ENCODE data around the gene AKR7A3. TPM values are rescaled to one million over a fixed set of nuclear protein-coding genes. Genes with fewer than 3 reads are reported as not detected.
A peak's percentile ranks its signal among the peaks of the same experiment; 100 is the strongest.
"Not testable (repeated sequence)": the region's sequence is repeated elsewhere in the genome, so short reads cannot be mapped to it uniquely, and the experiment has no call there.

The AKR7A3 gene
- polyA plus RNA-seq (2011; rRNA removed): 0.16 and 0.37 TPM in 2 replicates
- polyA minus RNA-seq (2011; rRNA and poly(A)+ RNA removed): 0.31 TPM in 1 of 2 replicates, not detected in the other

- H3K36me3 ChIP-seq (ENCODE audit: control insufficient read depth, insufficient read depth, low read length); DNase-seq (ENCODE audit: low read depth); CTCF ChIA-PET; H3K27me3 ChIP-seq (ENCODE audit: control insufficient read depth, insufficient read depth, low read length): not testable (repeated sequence)
- peak within 1 kb of the TSS; percentile 42 for H3K4me3 ChIP-seq (ENCODE audit: low read depth, low read length)
- POLR2A ChIA-PET: interaction anchor here (0.6 kb wide), 1 partner anchor 197 kb away, joined by 3 read pairs; the partner anchor contains the start of gene CAPZB
Observed at GRCh38 chr1:19288324-19289241, at the start of gene AKR7A3. Gene AKR7A3 (minus strand): TSS chr1:19288770. CDS start chr1:19288709, 61 bp downstream.

GRCh38 chr1:19338323-19338762 is 49.8 kb upstream of the AKR7A3 start:
- peaks cover 21% of the 10 kb centered on the region for H3K36me3 ChIP-seq (ENCODE audit: control insufficient read depth, insufficient read depth, low read length)
- DNase-seq (ENCODE audit: low read depth): no peak
- ChIA-PET CTCF (interaction anchor here (0.7 to 1.9 kb wide), 2 partner anchors 144 to 313 kb away, joined by 3 to 10 read pairs; no protein-coding TSS in a partner anchor), POLR2A (no interaction called here)
- H3K27me3 ChIP-seq (ENCODE audit: control insufficient read depth, insufficient read depth, low read length): no peaks in the 10 kb centered on the region
- TF ChIP-seq CTCF (IDR thresholded peaks at IDR 0.05; ENCODE audit: insufficient read depth, low read depth, low read length): peak; percentile 53
- no peak overlapping the region for H3K4me3 ChIP-seq (ENCODE audit: low read depth, low read length)

DNA sequence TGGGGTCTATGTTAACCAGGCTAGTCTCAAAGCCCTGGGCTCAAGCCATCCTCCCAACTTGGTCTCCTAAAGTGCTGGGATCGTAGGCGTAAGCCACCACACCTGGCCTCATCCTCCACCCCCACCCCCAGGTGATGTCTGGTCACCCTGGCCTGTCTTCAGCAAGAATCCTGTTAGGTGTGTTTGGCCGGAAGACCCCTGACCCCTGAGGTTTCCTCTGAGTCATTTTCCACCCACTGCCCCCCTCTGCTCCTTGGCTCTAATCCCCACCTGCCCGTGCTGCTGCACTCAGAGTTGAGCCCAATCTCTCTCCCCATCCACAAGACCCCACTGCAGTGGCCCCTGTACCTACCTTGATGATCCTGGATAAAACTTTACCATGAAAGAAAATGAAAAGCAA is 48.7 kb upstream of the AKR7A3 start:
- no peak for DNase-seq (ENCODE audit: low read depth)
- H3K27me3 ChIP-seq (ENCODE audit: control insufficient read depth, insufficient read depth, low read length): no peaks in the 10 kb centered on the region
- H3K36me3 ChIP-seq (ENCODE audit: control insufficient read depth, insufficient read depth, low read length): peaks cover 18% of the 10 kb centered on the region
- no peak for TF ChIP-seq CTCF (IDR thresholded peaks at IDR 0.05; ENCODE audit: insufficient read depth, low read depth, low read length)
- no peak overlapping the region for H3K4me3 ChIP-seq (ENCODE audit: low read depth, low read length)
- ChIA-PET POLR2A (no interaction called here), CTCF (interaction anchor here (1.2 kb wide), 1 partner anchor 325 kb away, joined by 3 read pairs; no protein-coding TSS in a partner anchor)

DNA sequence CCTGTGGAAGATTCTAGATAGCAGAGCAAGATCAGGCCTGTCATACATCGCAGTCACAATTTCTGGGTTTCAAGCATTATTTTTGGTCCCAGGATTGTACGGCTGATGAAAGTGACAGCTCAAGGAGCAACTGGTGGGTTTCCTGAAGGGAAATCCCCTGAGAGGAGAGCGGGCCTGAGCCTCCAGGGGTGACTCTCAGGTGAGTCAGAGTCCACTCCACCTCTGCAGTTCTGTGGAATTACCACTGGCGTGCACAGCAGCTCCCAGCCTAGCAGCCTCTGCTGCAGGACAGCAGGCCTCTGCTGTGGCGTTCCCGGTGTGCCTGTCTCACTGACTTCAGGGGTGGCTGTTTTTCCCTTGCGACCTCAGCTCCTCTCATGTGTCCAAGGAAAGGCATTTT is 48.0 kb upstream of the AKR7A3 start:
- H3K27me3 ChIP-seq (ENCODE audit: control insufficient read depth, insufficient read depth, low read length): no peaks in the 10 kb centered on the region
- no peak for TF ChIP-seq CTCF (IDR thresholded peaks at IDR 0.05; ENCODE audit: insufficient read depth, low read depth, low read length)
- POLR2A ChIA-PET: no interaction called here
- H3K4me3 ChIP-seq (ENCODE audit: low read depth, low read length): no peak overlapping the region
- CTCF ChIA-PET: interaction anchor here (1.2 kb wide), 1 partner anchor 326 kb away, joined by 3 read pairs; no protein-coding TSS in a partner anchor
- peaks cover 14% of the 10 kb centered on the region for H3K36me3 ChIP-seq (ENCODE audit: control insufficient read depth, insufficient read depth, low read length)
- no peak for DNase-seq (ENCODE audit: low read depth)

DNA sequence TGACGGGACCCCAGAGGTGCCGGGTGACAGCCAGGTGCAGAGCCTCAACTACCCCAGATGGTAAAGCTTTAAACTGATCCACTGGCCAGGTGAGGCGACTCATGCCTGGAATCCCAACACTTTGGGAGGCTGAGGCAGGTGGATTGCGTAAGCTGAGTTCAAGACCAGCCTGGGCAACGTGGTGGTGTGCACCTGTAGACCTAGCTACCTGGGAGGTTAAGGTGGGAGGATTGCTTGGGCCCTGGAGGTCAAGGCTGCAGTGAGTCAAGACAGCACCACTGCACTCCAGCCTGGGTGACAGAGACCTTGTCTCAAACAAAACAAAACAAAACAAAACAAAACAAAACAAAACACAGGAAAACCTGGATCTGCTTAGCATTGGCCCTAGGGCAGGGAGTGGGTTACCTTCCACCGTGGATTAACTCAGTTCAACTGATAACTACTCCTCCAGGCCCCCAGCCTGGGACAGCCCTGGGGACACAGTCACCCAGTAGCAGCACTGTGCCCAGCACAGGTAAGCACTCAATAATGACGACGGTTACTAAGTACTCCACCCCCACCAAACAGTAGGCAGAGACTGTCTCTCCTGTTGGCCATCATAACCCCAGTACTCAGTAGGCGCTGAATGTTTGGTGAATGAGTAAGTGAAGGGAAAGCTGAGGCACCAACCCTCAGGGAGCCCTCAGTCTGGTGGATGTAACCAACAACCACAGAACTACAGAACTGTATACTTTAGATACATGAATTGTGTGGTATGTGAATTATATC is 45.2 kb upstream of the AKR7A3 start:
- POLR2A ChIA-PET: no interaction called here
- TF ChIP-seq CTCF (IDR thresholded peaks at IDR 0.05; ENCODE audit: insufficient read depth, low read depth, low read length): no peak
- no peaks in the 10 kb centered on the region for H3K27me3 ChIP-seq (ENCODE audit: control insufficient read depth, insufficient read depth, low read length)
- H3K36me3 ChIP-seq (ENCODE audit: control insufficient read depth, insufficient read depth, low read length): peaks cover 1% of the 10 kb centered on the region; the same call in 1 of the 2 replicates
- no peak overlapping the region for H3K4me3 ChIP-seq (ENCODE audit: low read depth, low read length)
- no peak for DNase-seq (ENCODE audit: low read depth)
- CTCF ChIA-PET: interaction anchor here (0.7 to 0.8 kb wide), 2 partner anchors 8 to 12 kb away, joined by 3 read pairs; no protein-coding TSS in a partner anchor

All from BJ (cell line).